Cardiac septum (tissue), 1 donor: Measurements from ENCODE around the gene IFNA4. TPM values are rescaled to one million over a fixed set of nuclear protein-coding genes. Genes with fewer than 3 reads are reported as not detected.
"Not testable (repeated sequence)": the region's sequence is repeated elsewhere in the genome, so short reads cannot be mapped to it uniquely, and the experiment has no call there.

Experiments used
- DNase-seq: peaks from one replicate; pipeline ENCODE4 v3.0.0-alpha.2; 2020; ENCODE audit warnings: low spot score
- intact Hi-C: fragments of 100-400 bp; cut with DNase I; formaldehyde crosslinking; loops from one replicate; pipeline ENCODE4 v1.14.0; 2022
- long read RNA-seq: library from polyadenylated mRNA; unstranded; transcript quantifications from one replicate; pipeline ENCODE4 v2.0.0, GENCODE V29; 2021
- total RNA-seq: library from RNA; stranded (reverse); fragmentation: NEBNext Ultra II Directional; extraction: Animal tissue kit (Norgen Biotek cat#: 25700); gene quantifications from one replicate; pipeline ENCODE4 v1.2.1, GENCODE V29; 2021
- donor health status: DM: no; HTN: no; CAD: no.

Gene IFNA4
- not detected for total RNA-seq
- long read RNA-seq, result 0 reads

DNA sequence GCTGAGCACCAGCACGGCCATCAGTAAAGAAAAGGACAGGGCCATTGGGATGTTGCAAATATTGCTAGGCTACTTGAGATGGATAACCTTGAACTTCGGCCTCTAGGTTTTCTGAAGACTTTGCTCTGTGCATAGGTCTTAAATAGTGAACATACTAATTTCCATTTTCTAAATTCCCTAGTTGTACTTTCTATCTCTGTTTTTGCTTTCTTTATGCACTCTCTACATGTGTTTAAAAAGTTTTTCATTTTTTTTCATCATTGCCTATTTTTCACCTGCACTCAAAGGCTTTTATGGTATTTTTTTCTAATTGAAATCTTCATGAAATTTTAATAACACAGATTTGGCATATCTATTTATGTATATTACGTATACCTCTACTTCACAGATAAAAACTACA lies at the start of gene IFNA4:
IFNA4 (minus strand) TSS at position 101 of the 400 bp plus-strand sequence; CDS start at position 45, 56 bp downstream.
- intact Hi-C loops, DNase-seq: not testable (repeated sequence)

GRCh38 chr9:21236360-21236714 lies 49.0 kb upstream of the IFNA4 start:
- intact Hi-C loops, result loop anchor here (5.0 kb wide), 1 partner anchor 551 kb away; no protein-coding TSS in a partner anchor

GRCh38 chr9:21235468-21236359 lies 48.3 kb upstream of the IFNA4 start:
- intact Hi-C loops, result loop anchor here (5.0 kb wide), 1 partner anchor 552 kb away; no protein-coding TSS in a partner anchor
- not testable (repeated sequence) for DNase-seq

More at GRCh38 chr9:21236360-21236714, 49.0 kb upstream of the IFNA4 start:
- DNase-seq, result not testable (repeated sequence)

GRCh38 chr9:21234153-21234687 lies 46.8 kb upstream of the IFNA4 start:
- intact Hi-C loops, result no loop called here
- DNase-seq, result no peak

DNA sequence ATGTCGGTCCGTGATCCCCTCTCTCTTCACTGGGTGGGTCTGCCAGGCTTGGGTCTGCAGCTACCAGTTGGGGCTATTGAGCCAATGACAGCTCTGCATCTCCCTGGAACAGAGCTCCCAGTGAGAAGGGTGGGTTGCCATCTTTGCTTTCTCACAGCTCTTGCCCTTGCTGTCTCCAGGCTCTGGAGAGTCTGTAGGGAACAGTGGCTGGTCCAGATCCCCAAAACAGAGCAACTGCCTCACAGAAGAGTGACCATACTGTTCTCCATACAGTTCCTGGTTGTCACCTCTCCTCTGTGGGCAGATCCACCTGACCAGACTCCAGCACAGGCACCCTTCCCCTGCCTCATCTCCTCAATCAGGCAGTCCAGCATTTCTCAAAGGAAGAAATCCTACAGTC lies 45.9 kb upstream of the IFNA4 start:
- intact Hi-C loops, result no loop called here
- DNase-seq, result no peak

DNA sequence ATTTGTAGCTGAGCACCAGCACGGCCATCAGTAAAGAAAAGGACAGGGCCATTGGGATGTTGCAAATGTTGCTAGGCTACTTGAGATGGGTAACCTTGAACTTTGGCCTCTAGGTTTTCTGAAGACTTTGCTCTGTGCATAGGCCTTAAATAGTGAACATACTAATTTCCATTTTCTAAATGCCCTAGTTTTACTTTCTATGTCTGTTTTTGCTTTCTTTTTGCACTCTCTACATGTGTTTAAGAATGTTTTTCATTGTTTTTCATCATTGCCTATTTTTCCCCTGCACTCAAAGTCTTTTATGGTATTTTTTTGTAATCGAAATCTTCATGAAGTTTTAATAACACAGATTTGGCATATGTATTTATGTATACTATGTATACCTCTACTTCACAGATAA lies 40.7 kb upstream of the IFNA4 start, which contains the start of gene IFNA17:
IFNA17 (minus strand) TSS at position 101 of the 400 bp plus-strand sequence; CDS start at position 52, 49 bp downstream.
- no peak for DNase-seq
- intact Hi-C loops, result no loop called here

DNA sequence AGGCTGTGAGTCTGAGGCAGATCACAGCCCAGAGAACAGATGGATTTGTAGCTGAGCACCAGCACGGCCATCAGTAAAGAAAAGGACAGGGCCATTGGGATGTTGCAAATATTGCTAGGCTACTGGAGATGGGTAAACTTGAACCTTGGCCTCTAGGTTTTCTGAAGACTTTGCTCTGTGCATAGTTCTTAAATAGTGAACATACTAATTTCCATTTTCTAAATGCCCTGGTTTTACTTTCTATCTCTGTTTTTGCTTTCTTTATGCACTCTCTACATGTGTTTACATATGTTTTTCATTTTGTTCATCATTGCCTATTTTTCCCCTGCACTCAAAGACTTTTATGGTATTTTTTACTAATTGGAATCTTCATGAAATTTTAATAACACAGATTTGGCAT lies 29.8 kb upstream of the IFNA4 start, which contains the start of gene IFNA16:
IFNA16 (minus strand) TSS at position 101 of the 400 bp plus-strand sequence; CDS start at position 95, 6 bp downstream.
- DNase-seq, intact Hi-C loops: not testable (repeated sequence)

- intact Hi-C loops, DNase-seq: not testable (repeated sequence)
Observed at GRCh38 chr9:21213411-21214326, 26.3 kb upstream of the IFNA4 start.

GRCh38 chr9:21212160-21212559 lies 24.8 kb upstream of the IFNA4 start:
- DNase-seq, intact Hi-C loops: not testable (repeated sequence)

- DNase-seq, intact Hi-C loops: not testable (repeated sequence)
Observed at GRCh38 chr9:21210782-21211181, 23.4 kb upstream of the IFNA4 start.

DNA sequence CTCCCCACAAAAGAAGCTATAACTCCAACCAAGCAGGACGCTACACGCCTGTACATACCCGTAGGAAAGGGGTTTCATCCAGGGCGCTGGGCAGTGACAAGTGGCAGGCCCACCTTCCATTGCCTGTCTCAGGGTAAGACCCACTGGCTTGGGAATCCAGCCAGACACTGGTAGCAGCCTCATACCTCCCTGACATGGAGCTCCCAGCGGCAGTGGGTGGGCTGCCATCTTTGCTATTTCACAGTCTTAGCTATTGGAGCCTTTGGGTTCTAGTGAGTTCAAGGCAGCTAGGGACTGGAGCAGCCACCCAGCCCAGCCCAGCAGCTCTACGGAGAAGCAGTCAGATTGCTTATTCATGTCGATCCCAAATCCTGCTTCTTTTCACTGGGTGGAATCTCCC lies 22.9 kb upstream of the IFNA4 start:
- intact Hi-C loops, result no loop called here

DNA sequence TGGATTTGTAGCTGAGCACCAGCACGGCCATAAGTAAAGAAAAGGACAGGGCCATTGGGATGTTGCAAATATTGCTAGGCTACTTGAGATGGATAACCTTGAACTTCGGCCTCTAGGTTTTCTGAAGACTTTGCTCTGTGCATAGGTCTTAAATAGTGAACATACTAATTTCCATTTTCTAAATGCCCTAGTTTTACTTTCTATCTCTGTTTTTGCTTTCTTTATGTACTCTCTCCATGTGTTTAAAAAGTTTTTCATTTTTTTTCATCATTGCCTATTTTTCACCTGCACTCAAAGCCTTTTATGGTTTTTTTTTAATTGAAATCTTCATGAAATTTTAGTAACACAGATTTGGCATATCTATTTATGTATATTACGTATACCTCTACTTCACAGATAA lies 19.7 kb upstream of the IFNA4 start, which contains the start of gene IFNA10:
IFNA10 (minus strand) TSS at position 101 of the 400 bp plus-strand sequence; CDS start at position 55, 46 bp downstream.
- intact Hi-C loops, DNase-seq: not testable (repeated sequence)

More for the DNA sequence above, 22.9 kb upstream of the IFNA4 start:
- no peak for DNase-seq

DNA sequence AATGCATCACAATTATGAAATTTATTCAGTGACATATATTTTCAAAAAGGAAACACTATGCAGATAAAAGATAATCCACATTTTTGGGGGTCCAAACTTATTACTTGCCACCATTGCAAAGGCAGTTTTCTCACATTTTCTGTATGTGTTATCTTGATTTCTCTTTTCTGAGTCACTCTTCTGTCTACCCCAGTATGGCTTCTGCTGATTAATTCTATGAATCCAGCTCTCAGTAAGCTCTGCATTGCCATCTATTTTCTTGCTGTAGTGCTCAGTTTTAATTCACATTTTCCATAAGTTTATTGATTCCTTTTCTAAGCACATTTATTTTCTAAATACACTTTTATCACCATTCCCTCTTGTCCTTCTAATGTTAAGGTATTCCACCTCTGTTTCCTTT lies 17.8 kb upstream of the IFNA4 start:
- DNase-seq, result no peak
- intact Hi-C loops, result no loop called here

DNA sequence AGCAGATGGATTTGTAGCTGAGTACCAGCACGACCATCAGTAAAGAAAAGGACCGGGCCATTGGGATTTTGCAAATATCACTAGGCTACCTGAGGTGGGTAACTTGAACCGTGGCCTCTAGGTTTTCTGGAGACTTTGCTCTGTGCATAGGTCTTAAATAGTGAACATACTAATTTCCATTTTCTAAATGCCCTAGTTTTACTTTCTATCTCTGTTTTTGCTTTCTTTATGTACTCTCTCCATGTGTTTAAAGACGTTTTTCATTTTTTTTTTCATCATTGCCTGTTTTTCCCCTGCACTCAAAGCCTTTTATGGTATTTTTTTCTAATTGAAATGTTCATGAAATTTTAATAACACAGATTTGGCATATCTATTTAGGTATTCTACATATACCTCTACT lies 14.7 kb upstream of the IFNA4 start, which contains the start of gene IFNA7:
IFNA7 (minus strand) TSS at position 101 of the 400 bp plus-strand sequence; CDS start at position 61, 40 bp downstream.
- DNase-seq, intact Hi-C loops: not testable (repeated sequence)

DNA sequence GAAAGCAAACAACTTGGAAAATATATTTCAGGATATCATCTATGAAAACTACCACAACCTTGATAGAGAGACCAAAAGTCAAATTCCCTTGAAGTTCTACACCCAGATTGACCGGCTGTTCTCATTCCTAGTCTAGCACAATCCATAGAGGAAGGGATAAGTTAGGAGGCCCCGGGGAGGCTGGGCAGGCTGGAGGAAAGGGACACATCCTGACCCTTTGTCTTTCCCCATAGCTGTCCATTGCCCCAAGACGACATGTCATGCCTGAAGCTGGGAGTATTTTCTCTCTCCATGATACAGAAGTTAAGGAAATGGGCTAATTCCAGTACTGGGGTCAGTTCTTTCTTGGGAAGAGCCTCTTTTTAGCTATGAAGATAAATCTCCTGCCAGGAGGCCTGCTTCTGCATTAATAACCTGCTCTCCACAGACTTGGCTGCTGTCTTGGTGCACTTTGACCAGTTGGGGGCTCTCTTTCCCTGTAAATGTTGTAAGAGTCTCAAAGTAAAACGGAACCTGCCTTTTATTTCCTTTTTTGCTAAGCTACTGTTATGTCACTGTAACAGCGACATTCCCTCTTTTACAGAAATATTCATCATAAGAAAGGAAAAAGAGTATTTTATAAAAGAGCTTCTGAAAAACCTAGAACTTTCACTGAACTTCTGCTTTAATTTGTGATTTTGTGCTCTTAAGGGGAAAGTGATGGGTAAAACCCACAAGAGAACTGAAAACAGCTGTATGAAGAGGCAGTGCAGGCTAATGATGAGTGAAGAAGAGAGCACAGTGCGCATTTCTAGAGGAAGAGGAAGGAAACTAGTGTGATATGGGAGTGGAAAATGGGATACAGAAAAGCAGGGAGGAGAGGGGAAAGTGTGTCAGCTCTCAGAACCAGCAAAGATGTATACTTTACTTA lies 7.7 kb upstream of the IFNA4 start:
- intact Hi-C loops, DNase-seq: not testable (repeated sequence)

GRCh38 chr9:21182810-21183736 lies 4.3 kb downstream of the IFNA4 start:
- DNase-seq, intact Hi-C loops: not testable (repeated sequence)

- DNase-seq, result no peak
- intact Hi-C loops, result no loop called here
Observed at GRCh38 chr9:21174671-21175070, 12.7 kb downstream of the IFNA4 start.
